GM12892 (cell line): ENCODE data around the gene RAP1GAP2.

Experiments
- POLR2A ChIP-seq: IDR thresholded peaks from 2 replicates; pipeline ENCODE4 v1.6.1; 2011; ENCODE audit warnings: low read depth, low read length, control low read depth
- POLR2AphosphoS5 ChIP-seq: IDR thresholded peaks from 2 replicates; pipeline ENCODE4 v1.6.1; 2011; ENCODE audit warnings: low read depth, low read length, control low read depth
- TAF1 ChIP-seq: IDR thresholded peaks from 2 replicates; pipeline ENCODE4 v1.6.1; 2011; ENCODE audit warnings: low read depth, mild to moderate bottlenecking, control low read depth, low read length, borderline replicate concordance

GRCh38 chr17:2949469-2950044 is 153.3 kb downstream of the RAP1GAP2 start:
- TF ChIP-seq POLR2A: no peak
- TF ChIP-seq TAF1: no peak
- no peak for TF ChIP-seq POLR2AphosphoS5
